Left ventricle myocardium inferior (tissue), 1 donor: ENCODE measurements around the gene OR8D2. TPM values are rescaled to one million over a fixed set of nuclear protein-coding genes. Genes with fewer than 3 reads are reported as not detected.

Experiments used
- DNase-seq: peaks from one replicate; pipeline ENCODE4 v3.0.0-alpha.2; 2020
- H3K27ac ChIP-seq: fragments of 200-600 bp; replicated peaks from 2 replicates; pipeline ENCODE4 v1.8.0; 2021
- H3K27me3 ChIP-seq: fragments of 200-600 bp; 2 replicates; pipeline ENCODE4 v1.8.0; 2021; ENCODE audit warnings: low read depth
- H3K36me3 ChIP-seq: fragments of 200-600 bp; 2 replicates; pipeline ENCODE4 v1.8.0; 2021
- H3K4me1 ChIP-seq: fragments of 200-600 bp; 2 replicates; pipeline ENCODE4 v1.8.0; 2021
- H3K4me3 ChIP-seq: fragments of 200-600 bp; 2 replicates; pipeline ENCODE4 v1.8.0; 2021; ENCODE audit warnings: mild to moderate bottlenecking, moderate library complexity
- H3K9me3 ChIP-seq: fragments of 200-600 bp; replicated peaks from 2 replicates; pipeline ENCODE4 v1.8.0; 2021
- intact Hi-C: fragments of 100-400 bp; cut with micrococcal nuclease; formaldehyde crosslinking; loops from one replicate; pipeline ENCODE4 v1.11.0; 2022
- total RNA-seq: library from RNA; stranded (reverse); fragmentation: NEBNext Ultra II Directional; extraction: Animal tissue kit (Norgen Biotek cat#: 25700); gene quantifications from one replicate; pipeline ENCODE4 v1.2.1, GENCODE V29; 2021
- TF ChIP-seq, protein P1 (sequence below): fragments of 200-600 bp; IDR thresholded peaks from 2 replicates; pipeline ENCODE4 v1.8.0; 2021; ENCODE audit warnings: antibody characterized with exemption, mild to moderate bottlenecking, borderline replicate concordance
- donor health status: DM: no; HTN: yes; CAD: no; lungs with severe emphysema.

OR8D2 gene
- total RNA-seq, 1 donor from 2014 or later, result not detected

DNA sequence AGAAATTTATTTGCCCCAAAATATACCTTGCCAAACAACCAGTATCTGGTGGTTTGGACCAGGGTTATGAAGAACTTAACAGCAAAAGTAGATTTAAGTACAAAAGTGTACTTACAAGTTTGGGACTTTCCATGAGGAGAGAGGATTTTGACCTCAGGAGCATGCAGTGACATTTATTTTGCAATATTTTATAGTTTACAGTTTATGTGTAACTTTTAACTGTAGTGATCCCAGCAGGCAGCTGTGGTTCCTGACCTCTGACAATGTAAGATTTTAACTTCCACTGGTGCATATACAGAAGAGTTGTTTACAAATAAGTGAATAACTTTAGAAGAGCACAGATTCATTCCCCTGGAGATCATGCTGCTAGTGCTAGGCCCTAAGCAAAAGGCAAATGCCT is 12.9 kb downstream of the OR8D2 start:
- no peak overlapping the region for H3K27ac ChIP-seq
- H3K4me1 ChIP-seq, result no peaks in the 10 kb centered on the region
- TF ChIP-seq, protein P1, sequence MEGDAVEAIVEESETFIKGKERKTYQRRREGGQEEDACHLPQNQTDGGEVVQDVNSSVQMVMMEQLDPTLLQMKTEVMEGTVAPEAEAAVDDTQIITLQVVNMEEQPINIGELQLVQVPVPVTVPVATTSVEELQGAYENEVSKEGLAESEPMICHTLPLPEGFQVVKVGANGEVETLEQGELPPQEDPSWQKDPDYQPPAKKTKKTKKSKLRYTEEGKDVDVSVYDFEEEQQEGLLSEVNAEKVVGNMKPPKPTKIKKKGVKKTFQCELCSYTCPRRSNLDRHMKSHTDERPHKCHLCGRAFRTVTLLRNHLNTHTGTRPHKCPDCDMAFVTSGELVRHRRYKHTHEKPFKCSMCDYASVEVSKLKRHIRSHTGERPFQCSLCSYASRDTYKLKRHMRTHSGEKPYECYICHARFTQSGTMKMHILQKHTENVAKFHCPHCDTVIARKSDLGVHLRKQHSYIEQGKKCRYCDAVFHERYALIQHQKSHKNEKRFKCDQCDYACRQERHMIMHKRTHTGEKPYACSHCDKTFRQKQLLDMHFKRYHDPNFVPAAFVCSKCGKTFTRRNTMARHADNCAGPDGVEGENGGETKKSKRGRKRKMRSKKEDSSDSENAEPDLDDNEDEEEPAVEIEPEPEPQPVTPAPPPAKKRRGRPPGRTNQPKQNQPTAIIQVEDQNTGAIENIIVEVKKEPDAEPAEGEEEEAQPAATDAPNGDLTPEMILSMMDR, result no peak
- no peaks in the 10 kb centered on the region for H3K9me3 ChIP-seq
- H3K36me3 ChIP-seq, result no peaks in the 10 kb centered on the region
- intact Hi-C loops, result no loop called here
- no peak for DNase-seq
- H3K27me3 ChIP-seq, result no peaks in the 10 kb centered on the region
- no peak overlapping the region for H3K4me3 ChIP-seq

DNA sequence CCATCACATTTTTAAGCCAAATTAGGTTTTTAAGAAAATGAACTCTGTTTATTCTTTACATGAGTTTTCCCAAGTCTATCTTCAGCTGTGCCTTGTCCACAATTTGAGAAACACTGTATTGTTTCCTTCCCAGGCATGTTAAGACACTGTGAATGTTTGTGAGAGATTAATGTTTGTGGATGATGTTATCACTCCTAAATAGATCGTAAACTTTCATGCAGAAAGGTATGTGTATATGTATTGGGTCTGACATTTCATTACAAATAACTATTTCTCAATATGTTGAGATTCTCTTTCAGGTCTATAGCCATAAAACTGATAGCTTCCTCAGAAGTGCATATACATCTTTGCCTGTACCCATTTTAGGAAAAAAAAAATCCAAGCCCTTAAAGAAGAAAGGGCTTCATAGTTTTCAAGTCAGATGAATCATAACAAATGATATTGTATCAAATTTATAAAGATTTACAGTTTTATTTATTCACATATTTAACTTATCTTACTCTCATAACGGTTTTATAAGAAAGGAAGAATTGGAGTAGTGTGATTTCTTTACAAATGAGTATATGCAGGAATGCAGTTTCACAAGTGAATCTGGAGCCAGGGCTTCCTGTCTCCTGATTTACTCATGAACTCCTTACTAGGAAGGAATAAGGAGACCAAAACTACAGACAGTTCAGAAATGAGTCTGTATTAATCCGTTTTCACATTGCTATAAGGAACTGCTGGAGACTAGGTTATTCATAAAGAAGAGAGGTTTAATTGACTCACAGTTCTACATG is 17.5 kb downstream of the OR8D2 start:
- intact Hi-C loops, result no loop called here
- H3K27ac ChIP-seq, result no peak overlapping the region
- H3K4me3 ChIP-seq, result no peak overlapping the region
- no peak for DNase-seq
- H3K27me3 ChIP-seq, result no peaks in the 10 kb centered on the region
- no peaks in the 10 kb centered on the region for H3K36me3 ChIP-seq
- no peaks in the 10 kb centered on the region for H3K4me1 ChIP-seq
- TF ChIP-seq, protein P1, result no peak
- H3K9me3 ChIP-seq, result no peaks in the 10 kb centered on the region

DNA sequence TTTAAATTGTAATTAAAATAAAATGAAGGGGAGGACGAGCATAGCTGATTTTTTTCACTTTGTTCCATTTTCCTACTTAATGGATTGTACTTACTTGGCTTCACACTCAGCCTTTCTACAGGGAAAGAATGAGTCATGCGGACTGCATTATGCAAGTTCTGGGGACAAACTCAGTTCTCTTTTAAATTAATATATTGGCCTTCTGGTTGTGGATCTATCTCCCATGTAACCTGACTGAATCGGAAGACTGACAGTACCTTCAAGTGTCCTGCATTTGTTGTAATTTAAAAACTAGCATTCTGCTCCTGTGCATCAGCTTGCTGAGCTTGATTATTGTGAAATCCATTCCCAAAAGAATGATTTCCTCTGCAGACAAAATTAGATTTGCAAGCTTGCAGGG is 18.4 kb downstream of the OR8D2 start:
- no peak overlapping the region for H3K27ac ChIP-seq
- no peak for DNase-seq
- no peaks in the 10 kb centered on the region for H3K27me3 ChIP-seq
- no peak overlapping the region for H3K4me3 ChIP-seq
- H3K9me3 ChIP-seq, result no peaks in the 10 kb centered on the region
- intact Hi-C loops, result no loop called here
- no peaks in the 10 kb centered on the region for H3K4me1 ChIP-seq
- TF ChIP-seq, protein P1, result no peak
- H3K36me3 ChIP-seq, result no peaks in the 10 kb centered on the region

DNA sequence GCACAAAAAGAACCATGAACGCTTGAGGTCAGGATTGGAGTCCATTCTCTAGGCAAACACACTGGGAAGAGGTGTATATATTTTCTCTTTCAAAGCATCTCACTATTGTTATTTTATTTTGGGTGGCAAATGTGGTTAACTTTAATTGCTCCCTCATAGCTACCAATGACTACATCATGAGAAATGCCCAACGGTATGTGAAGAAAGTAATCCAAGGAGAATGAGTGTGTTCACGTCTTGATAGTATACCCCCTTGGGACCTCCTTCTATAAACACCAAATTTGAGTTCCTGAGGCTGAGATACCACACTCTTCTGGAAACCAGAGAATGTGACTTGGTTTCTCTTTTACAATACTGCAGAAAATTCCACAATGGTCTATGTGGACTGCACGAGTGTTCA is 22.1 kb downstream of the OR8D2 start:
- TF ChIP-seq, protein P1, result no peak
- H3K4me1 ChIP-seq, result no peaks in the 10 kb centered on the region
- H3K27me3 ChIP-seq, result no peaks in the 10 kb centered on the region
- no peak overlapping the region for H3K4me3 ChIP-seq
- no peak overlapping the region for H3K27ac ChIP-seq
- intact Hi-C loops, result no loop called here
- H3K9me3 ChIP-seq, result no peaks in the 10 kb centered on the region
- no peak for DNase-seq
- no peaks in the 10 kb centered on the region for H3K36me3 ChIP-seq

DNA sequence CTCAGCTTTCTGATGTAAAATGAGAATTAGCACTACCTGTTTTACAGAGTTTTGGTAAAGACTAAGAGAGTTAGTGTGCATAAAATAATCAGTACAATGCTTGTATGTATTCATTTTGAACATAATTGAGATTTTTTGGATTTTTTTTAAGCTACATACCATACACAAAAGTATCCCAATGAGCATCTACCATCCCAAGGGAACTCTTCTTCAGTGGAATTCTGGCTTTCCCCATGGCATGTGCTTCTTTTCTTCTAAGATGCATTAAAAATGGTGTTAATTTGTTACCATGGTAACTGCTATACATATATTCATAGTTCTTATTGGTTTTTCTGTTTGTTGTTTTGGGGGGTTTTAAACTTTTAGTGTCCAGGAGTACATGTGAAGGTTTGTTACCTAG is 24.0 kb downstream of the OR8D2 start:
- no peak for DNase-seq
- TF ChIP-seq, protein P1, result no peak
- H3K27ac ChIP-seq, result no peak overlapping the region

More for the DNA sequence above, 24.0 kb downstream of the OR8D2 start:
- Histone ChIP-seq H3K27me3 (no peaks in the 10 kb centered on the region), H3K36me3 (no peaks in the 10 kb centered on the region), H3K9me3 (peaks cover 3% of the 10 kb centered on the region), H3K4me1 (no peaks in the 10 kb centered on the region), H3K4me3 (no peak overlapping the region)
- intact Hi-C loops, result no loop called here
